ENCODE results near the gene SULT4A1.
"Not testable (repeated sequence)": the region's sequence is repeated elsewhere in the genome, so short reads cannot be mapped to it uniquely, and the experiment has no call there.

The SULT4A1 gene

GRCh38 chr22:43885786-43886185 is 23.5 kb upstream of the SULT4A1 start:
- no peak for DNase-seq

- no peak for DNase-seq
Measured at GRCh38 chr22:43885319-43885671, 23.0 kb upstream of the SULT4A1 start.

- peak; percentile 31 for DNase-seq
Measured at GRCh38 chr22:43884600-43885318, 22.4 kb upstream of the SULT4A1 start.

GRCh38 chr22:43883719-43884415 is 21.6 kb upstream of the SULT4A1 start:
- DNase-seq: no peak

- DNase-seq: peak; percentile 60
Measured at GRCh38 chr22:43883012-43883661, 20.8 kb upstream of the SULT4A1 start.

GRCh38 chr22:43882122-43882767 is 19.9 kb upstream of the SULT4A1 start:
- no peak for DNase-seq

GRCh38 chr22:43881091-43882061 is 19.1 kb upstream of the SULT4A1 start:
- DNase-seq: no peak

GRCh38 chr22:43880541-43880991 is 18.3 kb upstream of the SULT4A1 start:
- no peak for DNase-seq

GRCh38 chr22:43879901-43880540 is 17.7 kb upstream of the SULT4A1 start:
- DNase-seq: no peak

GRCh38 chr22:43878831-43879550 is 16.7 kb upstream of the SULT4A1 start:
- no peak for DNase-seq

GRCh38 chr22:43878079-43878795 is 15.9 kb upstream of the SULT4A1 start:
- no peak for DNase-seq

- no peak for DNase-seq
Measured at GRCh38 chr22:43876866-43877509, 14.7 kb upstream of the SULT4A1 start.

- DNase-seq: no peak
Measured at GRCh38 chr22:43869799-43870198, 7.5 kb upstream of the SULT4A1 start.

GRCh38 chr22:43869001-43869400 is 6.7 kb upstream of the SULT4A1 start:
- DNase-seq: not testable (repeated sequence)

- DNase-seq: peak; percentile 65
Measured at GRCh38 chr22:43867839-43868635, 5.7 kb upstream of the SULT4A1 start.

GRCh38 chr22:43862882-43863202 is 529 bp upstream of the SULT4A1 start:
- DNase-seq: no peak

- DNase-seq: peak; percentile 28
Measured at GRCh38 chr22:43861529-43861928, 784 bp downstream of the SULT4A1 start.

GRCh38 chr22:43860831-43861230 is 1.5 kb downstream of the SULT4A1 start:
- no peak for DNase-seq

GRCh38 chr22:43860126-43860525 is 2.2 kb downstream of the SULT4A1 start:
- DNase-seq: no peak
